GM23338 (cell line): Measurements from ENCODE around the gene SLC16A5. TPM values are rescaled to one million over a fixed set of nuclear protein-coding genes. Genes with fewer than 3 reads are reported as not detected.

ENCODE experiments used
- ATAC-seq: fragments of 200-7000 bp; cut with Tn5 transposase; 3 replicates; pipeline ENCODE4 v1.9.1; 2020
- DNase-seq: peaks from one replicate; pipeline ENCODE4 v3.0.0-alpha.2; 2015; ENCODE audit warnings: low spot score
- H2AFZ ChIP-seq: fragments of 200-600 bp; sonication (generic); 2 replicates; pipeline ENCODE4 v1.8.0; 2016; ENCODE audit warnings: antibody characterized with exemption, mild to moderate bottlenecking, moderate library complexity
- H3F3A ChIP-seq: fragments of 200-600 bp; sonication (generic); replicated peaks from 2 replicates; pipeline ENCODE4 v1.8.0; 2017; ENCODE audit warnings: antibody characterized with exemption, mixed run types, low read depth
- H3K27ac ChIP-seq: fragments of 200-600 bp; sonication (generic); 2 replicates; pipeline ENCODE4 v1.6.1; 2016; ENCODE audit warnings: low read depth
- H3K27me3 ChIP-seq: fragments of 200-600 bp; sonication (generic); 2 replicates; pipeline ENCODE4 v1.8.0; 2016; ENCODE audit warnings: mild to moderate bottlenecking, mixed run types, moderate library complexity; ENCODE audit not compliant: insufficient read depth
- H3K36me3 ChIP-seq: fragments of 200-600 bp; sonication (generic); 2 replicates; pipeline ENCODE4 v1.8.0; 2016; ENCODE audit warnings: mild to moderate bottlenecking; ENCODE audit not compliant: insufficient read depth
- H3K4me1 ChIP-seq: fragments of 200-600 bp; sonication (generic); 2 replicates; pipeline ENCODE4 v1.8.0; 2016; ENCODE audit warnings: mild to moderate bottlenecking, moderate library complexity; ENCODE audit not compliant: insufficient read depth
- H3K4me2 ChIP-seq: fragments of 200-600 bp; sonication (generic); 2 replicates; pipeline ENCODE4 v1.7.1; 2017; ENCODE audit warnings: mixed run types
- H3K4me3 ChIP-seq: fragments of 200-600 bp; sonication (generic); 2 replicates; pipeline ENCODE4 v1.6.1; 2016; ENCODE audit warnings: mixed run types
- H3K79me2 ChIP-seq: fragments of 200-600 bp; sonication (generic); replicated peaks from 2 replicates; pipeline ENCODE4 v1.8.0; 2017; ENCODE audit warnings: mild to moderate bottlenecking; ENCODE audit not compliant: insufficient read depth
- H3K9me2 ChIP-seq: fragments of 200-600 bp; sonication (generic); 2 replicates; pipeline ENCODE4 v1.8.0; 2017; ENCODE audit not compliant: insufficient read depth
- H4K20me1 ChIP-seq: fragments of 200-600 bp; sonication (generic); replicated peaks from 2 replicates; pipeline ENCODE4 v1.8.0; 2017; ENCODE audit warnings: mild to moderate bottlenecking; ENCODE audit not compliant: insufficient read depth
- H3K27ac Mint-ChIP-seq: 2 replicates; pipeline ENCODE4 v1.8.0; 2020; ENCODE audit warnings: inconsistent platforms, mild to moderate bottlenecking, moderate library complexity, mixed read lengths
- H3K27me3 Mint-ChIP-seq: 3 replicates; pipeline ENCODE4 v1.8.0; 2022; ENCODE audit warnings: low read depth, mild to moderate bottlenecking, moderate library complexity, mixed read lengths, inconsistent platforms; ENCODE audit not compliant: insufficient read depth, poor library complexity
- H3K36me3 Mint-ChIP-seq: 3 replicates; pipeline ENCODE4 v1.8.0; 2021; ENCODE audit warnings: low read depth, mild to moderate bottlenecking, inconsistent platforms, moderate library complexity, mixed read lengths
- H3K4me1 Mint-ChIP-seq: 3 replicates; pipeline ENCODE4 v1.8.0; 2020; ENCODE audit warnings: mild to moderate bottlenecking, inconsistent platforms, mixed read lengths
- H3K4me3 Mint-ChIP-seq: 3 replicates; pipeline ENCODE4 v1.8.0; 2021; ENCODE audit warnings: moderate library complexity, mild to moderate bottlenecking, inconsistent platforms, mixed read lengths
- H3K9me3 Mint-ChIP-seq: 3 replicates; pipeline ENCODE4 v1.8.0; 2020; ENCODE audit warnings: moderate library complexity, mild to moderate bottlenecking, inconsistent platforms, mixed read lengths
- EZH2phosphoT487 ChIP-seq: fragments of 200-600 bp; sonication (generic); IDR thresholded peaks from one replicate; pipeline ENCODE4 v1.8.1; 2018; ENCODE audit warnings: antibody characterized with exemption; ENCODE audit not compliant: unreplicated experiment
- NANOG ChIP-seq: IDR thresholded peaks from 2 replicates; pipeline ENCODE4 v1.6.1; 2016; ENCODE audit warnings: antibody characterized with exemption, borderline replicate concordance
- STAT1 ChIP-seq: IDR thresholded peaks from one replicate; pipeline ENCODE4 v1.6.1; 2016; ENCODE audit warnings: antibody characterized with exemption; ENCODE audit not compliant: unreplicated experiment
- ZNF331 ChIP-seq: fragments of 250-450 bp; sonication (Bioruptor Pico); IDR thresholded peaks from 2 replicates; pipeline ENCODE4 v1.5.0; 2020; ENCODE audit warnings: low read depth, mild to moderate bottlenecking, moderate library complexity
- ZNF462 ChIP-seq: fragments of 250-450 bp; sonication (Bioruptor Pico); IDR thresholded peaks from 2 replicates; pipeline ENCODE4 v1.5.0; 2020; ENCODE audit warnings: mild to moderate bottlenecking, moderate library complexity
- polyA plus RNA-seq: library from polyadenylated mRNA; unstranded; fragments of >200 nt; fragmentation: Nextera tagmentation; extraction: Ambion mirVana; gene quantifications from 2 replicates; pipeline ENCODE4 v1.2.1, GENCODE V29; 2016
- total RNA-seq: library from RNA; depleted of rRNA; stranded (reverse); fragments of >200 nt; shearing (Covaris generic); gene quantifications from 2 replicates; pipeline ENCODE4 v1.2.3, GENCODE V29; 2014
- TF ChIP-seq, protein P1 (sequence below): IDR thresholded peaks from 2 replicates; pipeline ENCODE4 v1.6.1; 2016; ENCODE audit warnings: antibody characterized with exemption

Gene SLC16A5
- total and polyA plus RNA-seq, 2 experiments from 2014 or later = 7.3 to 40.0 TPM

GRCh38 chr17:75152523-75152921 lies 64.8 kb downstream of the SLC16A5 start (continued):
- TF ChIP-seq ZNF462 (CRISPR knock-in tag) (no peak), STAT1 (no peak), NANOG (no peak), ZNF331 (no peak)
- TF ChIP-seq, protein P1, sequence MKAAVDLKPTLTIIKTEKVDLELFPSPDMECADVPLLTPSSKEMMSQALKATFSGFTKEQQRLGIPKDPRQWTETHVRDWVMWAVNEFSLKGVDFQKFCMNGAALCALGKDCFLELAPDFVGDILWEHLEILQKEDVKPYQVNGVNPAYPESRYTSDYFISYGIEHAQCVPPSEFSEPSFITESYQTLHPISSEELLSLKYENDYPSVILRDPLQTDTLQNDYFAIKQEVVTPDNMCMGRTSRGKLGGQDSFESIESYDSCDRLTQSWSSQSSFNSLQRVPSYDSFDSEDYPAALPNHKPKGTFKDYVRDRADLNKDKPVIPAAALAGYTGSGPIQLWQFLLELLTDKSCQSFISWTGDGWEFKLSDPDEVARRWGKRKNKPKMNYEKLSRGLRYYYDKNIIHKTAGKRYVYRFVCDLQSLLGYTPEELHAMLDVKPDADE = no peak

DNA sequence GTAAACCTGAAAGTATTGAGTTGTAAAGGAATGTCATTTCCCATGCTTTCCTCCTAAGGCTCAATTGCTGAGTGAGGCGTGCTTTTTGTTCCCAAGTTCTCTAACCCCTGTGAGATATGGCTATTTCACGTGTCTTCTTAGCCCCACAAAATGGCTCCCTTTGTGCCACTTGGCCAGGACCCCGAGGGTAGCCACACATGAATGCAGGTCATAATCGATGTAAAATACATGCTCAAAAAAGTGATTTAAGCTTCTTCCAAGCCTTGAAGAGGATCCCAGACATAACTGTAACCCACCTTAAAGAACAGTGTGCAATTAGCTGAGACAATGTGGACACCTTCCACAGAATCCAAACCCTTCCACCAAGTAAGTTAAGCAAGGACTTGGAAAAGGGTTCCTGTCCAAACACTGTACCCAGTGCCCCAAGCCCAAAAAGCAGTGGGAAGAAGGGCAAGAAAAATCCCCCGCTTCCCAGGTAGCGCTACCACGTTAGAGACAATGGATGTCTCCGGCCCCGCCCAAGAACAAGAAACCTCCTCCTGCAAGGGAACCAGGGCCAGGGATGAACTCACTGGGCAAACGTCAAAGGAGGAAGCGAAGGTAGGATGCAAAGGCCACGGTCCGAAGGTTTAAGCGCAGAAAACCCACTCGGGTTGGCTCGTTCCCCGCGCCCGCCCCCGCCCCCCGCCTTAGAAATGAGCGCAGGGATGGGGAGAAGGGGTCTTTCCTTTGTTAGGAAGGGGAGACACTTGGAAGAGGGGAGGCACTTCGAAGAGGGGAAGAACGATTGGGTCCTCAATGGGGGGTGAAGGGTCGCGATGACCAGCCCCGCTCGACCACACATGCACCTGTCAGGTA lies 65.4 kb downstream of the SLC16A5 start:
- Histone ChIP-seq H4K20me1 (peaks cover 42% of the 10 kb centered on the region), H3K4me3 (peak overlapping the region; percentile 63), H3K36me3 (peaks cover 10% of the 10 kb centered on the region), H3K27ac (peak overlapping the region; percentile 15; the same call in 1 of the 2 replicates), H2AFZ (no peak overlapping the region), H3K27me3 (no peaks in the 10 kb centered on the region), H3K4me1 (peaks cover 27% of the 10 kb centered on the region), H3F3A (peaks cover 28% of the 10 kb centered on the region), H3K9me2 (no peaks in the 10 kb centered on the region), H3K4me2 (peak overlapping the region; percentile 79), H3K79me2 (peaks cover 61% of the 10 kb centered on the region)
- Mint-ChIP-seq H3K36me3 (peaks cover 38% of the 10 kb centered on the region), H3K27ac (peak overlapping the region; percentile 87), H3K9me3 (peaks cover 2% of the 10 kb centered on the region; the same call in 1 of the 3 replicates), H3K4me3 (peak overlapping the region; percentile 93), H3K4me1 (peaks cover 31% of the 10 kb centered on the region), H3K27me3 (peaks cover 19% of the 10 kb centered on the region)
- peak; percentile 30 for ATAC-seq
- peak; percentile 77 for DNase-seq
- TF ChIP-seq EZH2phosphoT487 (no peak), ZNF462 (CRISPR knock-in tag) (no peak)
